HCT116 (cell line): ENCODE results near the gene SLC26A2. TPM values are rescaled to one million over a fixed set of nuclear protein-coding genes. Genes with fewer than 3 reads are reported as not detected.

Experiments used
- ATAC-seq: fragments of 200-7000 bp; cut with Tn5 transposase; 2 replicates; pipeline ENCODE4 v1.9.1; 2020; ENCODE audit warnings: mild to moderate bottlenecking, moderate library complexity
- BruUV-seq: library from RNA; stranded (reverse); fragments of 400-500 nt; replicated peaks from 2 replicates; lab custom pipeline; 2021; lab: Mats Ljungman, UMichigan
- CTCF ChIA-PET: fragments of 300-600 bp; sonication (Branson Sonifier 250); formaldehyde crosslinking; loops from one replicate; lab custom pipeline; 2021; ENCODE audit warnings: antibody characterized with exemption; lab: Charles Lee
- POLR2A ChIA-PET: fragments of 300-600, 350-600 bp; sonication (Branson Sonifier 250); formaldehyde crosslinking; loops from one replicate; lab custom pipeline; 2021; ENCODE audit warnings: antibody characterized with exemption; lab: Charles Lee
- RAD21 ChIA-PET, 2 experiments: fragments of 300-600 bp; sonication (Branson Sonifier 250); formaldehyde crosslinking; loops; one replicate each; lab custom pipeline; 2023; ENCODE audit warnings: low total read pairs in 2 of 2; ENCODE audit not compliant: uncharacterized antibody in 2 of 2, unreplicated experiment in 2 of 2, low non-redundant PET in 1 of 2; lab: Charles Lee
- DNase-seq: peaks from one replicate; pipeline ENCODE4 v3.0.0-alpha.2; 2010; ENCODE audit warnings: low read depth, low spot score
- H2AFZ ChIP-seq: fragments of 200-600 bp; shearing (Covaris generic), sonication (generic); 2 replicates; pipeline ENCODE4 v1.6.1; 2017; ENCODE audit warnings: low read depth, mixed run types, mixed read lengths, antibody characterized with exemption, low read length; ENCODE audit not compliant: poor library complexity, severe bottlenecking
- H3K27ac ChIP-seq: 2 replicates; pipeline ENCODE4 v1.5.1; 2012; ENCODE audit warnings: low read depth, low read length
- H3K27me3 ChIP-seq: fragments of 200-600 bp; sonication (generic); 2 replicates; pipeline ENCODE4 v1.6.1; 2016; ENCODE audit warnings: mixed run types, low read length, mixed read lengths; ENCODE audit not compliant: insufficient read depth
- H3K36me3 ChIP-seq, 2 experiments: fragments of 200-500 bp in 1 of 2; fragments of 200-600 bp in 1 of 2; sonication (Bioruptor generic) in 1 of 2; sonication (generic) in 1 of 2; 2 replicates each; pipeline versions ENCODE4 v1.5.1 to v1.6.1; 2014 to 2016; ENCODE audit warnings: low read length in 2 of 2, inconsistent platforms in 1 of 2, mixed read lengths in 1 of 2, mixed run types in 1 of 2; ENCODE audit not compliant: insufficient read depth in 2 of 2, control insufficient read depth in 1 of 2
- H3K4me1 ChIP-seq, 2 experiments: fragments of 200-600 bp in 1 of 2; sonication (generic) in 1 of 2; 2 replicates each; pipeline versions ENCODE4 v1.5.1 to v1.6.1; 2012 to 2017; ENCODE audit warnings: low read length in 2 of 2, inconsistent platforms in 1 of 2, mild to moderate bottlenecking in 1 of 2, mixed read lengths in 1 of 2, mixed run types in 1 of 2, moderate library complexity in 1 of 2; ENCODE audit not compliant: insufficient read depth in 2 of 2, control insufficient read depth in 1 of 2
- H3K4me2 ChIP-seq: fragments of 200-600 bp; sonication (generic); 2 replicates; pipeline ENCODE4 v1.6.1; 2017; ENCODE audit warnings: mixed run types, low read length, mixed read lengths
- H3K4me3 ChIP-seq, 2 experiments: fragments of 200-600 bp in 1 of 2; sonication (generic) in 1 of 2; replicated peaks in 1 of 2; 2 replicates each; pipeline ENCODE4 v1.5.1; 2011 to 2016; ENCODE audit warnings: low read length in 2 of 2, control low read depth in 1 of 2, low read depth in 1 of 2, mild to moderate bottlenecking in 1 of 2, mixed read lengths in 1 of 2, mixed run types in 1 of 2
- H3K79me2 ChIP-seq: fragments of 200-600 bp; sonication (generic); 2 replicates; pipeline ENCODE4 v1.6.1; 2017; ENCODE audit warnings: mild to moderate bottlenecking, mixed run types, low read length, moderate library complexity, mixed read lengths; ENCODE audit not compliant: insufficient read depth
- H3K9ac ChIP-seq: fragments of 200-600 bp; sonication (generic); 2 replicates; pipeline ENCODE4 v1.6.1; 2016; ENCODE audit warnings: low read length, mixed read lengths
- H3K9me2 ChIP-seq: fragments of 200-600 bp; sonication (generic), shearing (Covaris generic); 2 replicates; pipeline ENCODE4 v1.6.1; 2017; ENCODE audit warnings: mixed run types, mild to moderate bottlenecking, moderate library complexity; ENCODE audit not compliant: insufficient read depth
- H3K9me3 ChIP-seq, 2 experiments: fragments of 200-500 bp in 1 of 2; fragments of 200-600 bp in 1 of 2; sonication (Bioruptor generic) in 1 of 2; sonication (generic) in 1 of 2; 2 replicates each; pipeline ENCODE4 v1.6.1; 2014 to 2017; ENCODE audit warnings: low read length in 2 of 2, mixed read lengths in 2 of 2, inconsistent platforms in 1 of 2, low read depth in 1 of 2, mild to moderate bottlenecking in 1 of 2, mixed run types in 1 of 2, moderate library complexity in 1 of 2; ENCODE audit not compliant: control insufficient read depth in 1 of 2, insufficient read depth in 1 of 2
- H4K20me1 ChIP-seq: fragments of 200-600 bp; sonication (generic), shearing (Covaris generic); 2 replicates; pipeline ENCODE4 v1.6.1; 2017; ENCODE audit warnings: mixed run types, mild to moderate bottlenecking, moderate library complexity; ENCODE audit not compliant: insufficient read depth
- ATF3 ChIP-seq: IDR thresholded peaks from 2 replicates; pipeline ENCODE4 v1.6.1; 2012
- CBX3 ChIP-seq: IDR thresholded peaks from 2 replicates; pipeline ENCODE4 v1.6.1; 2012; ENCODE audit warnings: low read depth
- CEBPB ChIP-seq: IDR thresholded peaks from 2 replicates; pipeline ENCODE4 v1.6.1; 2012; ENCODE audit warnings: low read depth
- EGR1 ChIP-seq: IDR thresholded peaks from 2 replicates; pipeline ENCODE4 v1.6.1; 2012; ENCODE audit warnings: low read depth
- ELF1 ChIP-seq: IDR thresholded peaks from 2 replicates; pipeline ENCODE4 v1.6.1; 2012; ENCODE audit warnings: low read depth, borderline replicate concordance
- EZH2 ChIP-seq: fragments of 200-600 bp; sonication (generic); IDR thresholded peaks from 2 replicates; pipeline ENCODE4 v1.6.1; 2017; ENCODE audit warnings: antibody characterized with exemption, mixed run types
- EZH2phosphoT487 ChIP-seq: fragments of 200-600 bp; IDR thresholded peaks from 2 replicates; pipeline ENCODE4 v1.6.1; 2018; ENCODE audit warnings: antibody characterized with exemption, borderline replicate concordance
- FOSL1 ChIP-seq: IDR thresholded peaks from 2 replicates; pipeline ENCODE4 v1.6.1; 2012; ENCODE audit warnings: low read depth
- JUND ChIP-seq: IDR thresholded peaks from 2 replicates; pipeline ENCODE4 v1.6.1; 2012
- MAX ChIP-seq: IDR thresholded peaks from 2 replicates; pipeline ENCODE4 v1.6.1; 2012
- POLR2A ChIP-seq: IDR thresholded peaks from 2 replicates; pipeline ENCODE4 v1.7.0; 2011; ENCODE audit warnings: borderline replicate concordance; ENCODE audit not compliant: insufficient read depth, insufficient read length; ENCODE audit errors: extremely low read depth
- POLR2AphosphoS5 ChIP-seq: IDR thresholded peaks from 2 replicates; pipeline ENCODE4 v1.6.1; 2011; ENCODE audit warnings: mild to moderate bottlenecking, low read depth, low read length, moderate library complexity
- REST ChIP-seq: IDR thresholded peaks from 2 replicates; pipeline ENCODE4 v1.6.1; 2012; ENCODE audit warnings: low read depth
- SIN3A ChIP-seq: IDR thresholded peaks from 2 replicates; pipeline ENCODE4 v1.6.1; 2012; ENCODE audit warnings: low read depth
- SP1 ChIP-seq: IDR thresholded peaks from 2 replicates; pipeline ENCODE4 v1.6.1; 2012; ENCODE audit warnings: low read depth
- SRF ChIP-seq: IDR thresholded peaks from 2 replicates; pipeline ENCODE4 v1.6.1; 2012; ENCODE audit warnings: low read depth
- TCF7L2 ChIP-seq: IDR thresholded peaks from 2 replicates; pipeline ENCODE4 v1.7.0; 2011; ENCODE audit warnings: borderline replicate concordance, inconsistent platforms; ENCODE audit not compliant: insufficient read depth, insufficient read length; ENCODE audit errors: extremely low read depth
- YY1 ChIP-seq: IDR thresholded peaks from 2 replicates; pipeline ENCODE4 v1.6.1; 2011; ENCODE audit warnings: low read length, low read depth, moderate library complexity, mild to moderate bottlenecking; ENCODE audit not compliant: insufficient replicate concordance; ENCODE audit errors: extremely low read depth
- ZFX ChIP-seq: fragments of 450-650 bp; IDR thresholded peaks from 2 replicates; pipeline ENCODE4 v1.6.1; 2017
- ZNF274 ChIP-seq: fragments of 200-500 bp; sonication (Bioruptor generic); IDR thresholded peaks from 2 replicates; pipeline ENCODE4 v1.6.1; 2014; ENCODE audit warnings: mild to moderate bottlenecking, low read depth, low read length, inconsistent platforms
- intact Hi-C: fragments of 100-400 bp; cut with micrococcal nuclease; formaldehyde crosslinking; loops from 2 replicates; pipeline ENCODE4 v1.10.0; 2022
- total RNA-seq: library from RNA; stranded (reverse); gene quantifications from one replicate; pipeline ENCODE4 v1.2.1, GENCODE V29; 2021; ENCODE audit not compliant: unreplicated experiment

The SLC26A2 gene
- total RNA-seq, 1 experiment from 2014 or later: 7.8 TPM

GRCh38 chr5:150022681-150023080 lies 62.1 kb downstream of the SLC26A2 start:
- peak overlapping the region; percentile 93 for H3K27ac ChIP-seq
- no peaks in the 10 kb centered on the region for H3K27me3 ChIP-seq
- ChIA-PET CTCF (no interaction called here), RAD21 (interaction anchor here in 1 of 2 experiments (1.1 kb wide), 1 partner anchor 22 kb away, joined by 3 read pairs; the partner anchor contains the start of genes HMGXB3 and TIGD6), POLR2A (interaction anchor here (0.9 to 2.5 kb wide), 6 partner anchors 12 to 62 kb away, joined by 3 to 9 read pairs (median 4); partner anchors contain the start of genes HMGXB3, SLC26A2 and TIGD6)
- peaks cover 74% of the 10 kb centered on the region for H3K79me2 ChIP-seq
- DNase-seq (no peak), ATAC-seq (no peak)
- peak overlapping the region in 1 of 2 experiments; percentile 42; a peak in 2 of 4 replicates for H3K4me3 ChIP-seq
- no peak overlapping the region for H2AFZ ChIP-seq
- H3K9ac ChIP-seq: peak overlapping the region; percentile 55
- H3K4me1 ChIP-seq: peaks cover 41 to 64% of the 10 kb centered on the region in 2 experiments
- BruUV-seq: no TSS peak
- H3K4me2 ChIP-seq: peak overlapping the region; percentile 76
- H4K20me1 ChIP-seq: no peaks in the 10 kb centered on the region
- intact Hi-C loops: no loop called here
- H3K9me2 ChIP-seq: no peaks in the 10 kb centered on the region
- no peaks in the 10 kb centered on the region for H3K9me3 ChIP-seq
- peaks cover 28 to 65% of the 10 kb centered on the region in 2 experiments for H3K36me3 ChIP-seq
- TF ChIP-seq SP1 (no peak), ATF3 (no peak), SIN3A (no peak), ZNF274 (no peak), CEBPB (no peak), EZH2 (no peak), FOSL1 (no peak), SRF (no peak), CBX3 (no peak), POLR2A (no peak), TCF7L2 (no peak), REST (no peak), EZH2phosphoT487 (no peak), POLR2AphosphoS5 (no peak), JUND (no peak), EGR1 (no peak), ZFX (no peak), ELF1 (no peak), MAX (no peak), YY1 (no peak)
- TF ChIP-seq, all 23 proteins: peak for 0
